ENCODE measurements around the gene STXBP3.

STXBP3 gene

GRCh38 chr1:108808438-108808837, 62.0 kb downstream of the STXBP3 start:
- DNase-seq: no peak

DNA sequence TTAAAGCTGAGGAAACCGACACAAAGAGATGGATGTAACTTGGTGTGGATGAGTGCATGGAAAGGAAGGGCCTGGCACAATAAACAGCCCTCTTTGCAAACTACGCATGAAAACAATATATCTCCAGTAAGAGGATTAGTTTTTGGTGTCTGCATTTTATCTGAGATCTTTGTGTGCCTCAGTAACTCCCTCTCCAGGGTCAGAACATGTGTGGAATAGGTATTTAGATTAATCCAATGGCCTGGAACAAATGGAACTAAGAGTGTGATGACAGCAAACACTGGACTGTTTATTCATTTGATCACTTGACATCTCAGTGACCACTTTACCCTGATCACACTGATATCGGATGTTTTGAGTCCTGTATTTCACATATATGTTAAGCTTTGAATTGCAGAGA, 65.1 kb downstream of the STXBP3 start:
- no peak for DNase-seq

- DNase-seq: no peak
These were observed 66.9 kb downstream of the STXBP3 start for GRCh38 chr1:108813326-108813725.

DNA sequence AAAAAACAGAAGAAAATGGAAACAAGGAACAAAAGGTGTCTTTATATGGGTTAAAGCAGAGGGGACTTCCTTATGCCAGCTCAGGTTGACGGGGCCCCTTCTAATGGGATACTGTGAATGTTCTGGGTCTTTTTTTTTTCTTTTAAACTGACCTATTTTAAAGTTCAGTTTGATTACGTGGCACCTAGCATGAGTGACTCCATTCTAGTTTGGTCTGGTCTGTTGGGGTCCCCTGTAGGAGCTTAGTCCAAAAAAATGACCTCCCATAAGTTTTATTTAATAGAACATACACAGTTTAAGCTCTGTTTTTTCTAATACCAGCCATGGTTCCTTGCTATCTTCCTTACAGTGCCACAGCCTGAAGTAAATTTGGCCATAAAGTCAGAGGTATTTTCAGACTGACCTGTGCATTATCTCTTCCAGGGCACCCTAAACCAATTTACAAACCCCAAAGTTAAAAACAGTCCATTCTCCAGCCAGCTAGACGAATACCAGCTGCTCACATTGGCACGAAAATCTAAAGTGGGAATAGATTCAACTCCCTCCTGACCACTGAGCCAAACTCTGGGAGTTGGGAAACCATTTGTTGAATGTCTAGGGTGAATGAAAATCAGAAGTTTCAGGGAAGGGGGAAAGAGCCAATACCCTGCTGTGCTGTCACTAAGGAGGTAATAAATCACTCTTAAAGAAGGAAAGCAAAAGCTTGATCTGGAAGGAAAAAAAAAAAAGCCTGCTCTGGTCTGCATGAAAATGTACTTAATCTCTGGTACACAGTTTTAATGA, 68.1 kb downstream of the STXBP3 start:
- DNase-seq: no peak

GRCh38 chr1:108815566-108815965, 69.1 kb downstream of the STXBP3 start:
- DNase-seq: no peak

- DNase-seq: peak; percentile 9 to 19
These were observed 69.8 kb downstream of the STXBP3 start for GRCh38 chr1:108816049-108816893.

DNA sequence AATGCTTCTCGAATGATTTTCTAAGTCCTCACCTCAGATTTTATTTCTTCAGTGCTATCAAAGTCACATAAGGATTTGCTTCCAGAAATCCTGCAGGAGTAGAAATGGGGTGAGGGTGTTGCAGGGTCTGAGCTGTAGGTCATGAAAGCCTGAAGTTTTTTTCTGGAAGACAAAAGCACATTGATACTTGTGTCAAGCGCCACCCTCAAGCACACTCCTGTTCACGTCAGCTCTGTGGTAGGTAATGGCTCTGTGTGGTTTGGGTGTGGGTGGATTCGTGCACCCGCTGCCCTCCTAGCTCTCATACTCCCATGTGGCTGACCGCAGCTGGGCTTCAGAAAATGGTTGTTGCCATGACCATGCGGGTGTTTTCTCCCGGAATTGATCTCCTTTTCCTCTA, 70.5 kb downstream of the STXBP3 start:
- no peak for DNase-seq

DNA sequence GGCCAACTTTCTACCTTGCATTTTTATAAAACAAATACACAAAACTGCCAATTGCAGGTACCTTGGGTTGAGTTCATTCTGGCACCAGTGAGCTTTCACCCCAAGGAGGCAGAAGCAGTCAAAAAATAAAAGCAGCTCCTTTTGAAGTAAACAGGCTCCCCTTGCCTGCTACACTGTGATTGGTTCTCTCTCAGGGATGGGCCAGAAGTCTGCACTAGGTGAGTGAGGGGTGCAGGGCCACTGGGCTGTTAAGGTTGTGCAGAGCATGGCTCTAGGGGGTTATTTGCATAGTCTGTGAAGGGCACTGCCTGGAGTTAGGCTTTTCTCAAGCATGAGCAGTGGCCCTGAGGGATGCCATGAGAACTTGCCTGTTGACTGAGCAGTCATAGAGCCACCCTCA, 71.3 kb downstream of the STXBP3 start:
- DNase-seq: no peak

GRCh38 chr1:108819878-108820277, 73.4 kb downstream of the STXBP3 start:
- no peak for DNase-seq

DNA sequence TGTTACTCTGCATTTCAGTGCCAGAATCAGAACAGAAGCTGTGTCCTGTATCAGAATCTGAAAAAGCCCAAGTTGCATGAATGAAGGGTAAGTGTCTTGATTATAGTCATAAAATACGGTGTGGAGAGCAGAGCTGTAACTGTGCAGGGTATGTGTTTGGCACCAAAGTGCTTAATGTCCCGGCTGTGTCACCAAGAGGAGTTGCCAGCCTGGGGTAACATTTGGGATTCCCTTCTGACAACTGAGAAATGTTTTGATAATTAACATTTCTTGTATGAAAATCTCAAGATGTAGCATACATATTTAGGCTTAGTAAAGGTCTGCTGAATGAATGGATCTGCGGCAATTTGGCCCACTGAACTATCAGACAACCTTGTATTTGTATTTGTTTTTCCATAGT, 77.2 kb downstream of the STXBP3 start:
- no peak for DNase-seq

- no peak for DNase-seq
These were observed 77.6 kb downstream of the STXBP3 start for GRCh38 chr1:108824051-108824450.

DNA sequence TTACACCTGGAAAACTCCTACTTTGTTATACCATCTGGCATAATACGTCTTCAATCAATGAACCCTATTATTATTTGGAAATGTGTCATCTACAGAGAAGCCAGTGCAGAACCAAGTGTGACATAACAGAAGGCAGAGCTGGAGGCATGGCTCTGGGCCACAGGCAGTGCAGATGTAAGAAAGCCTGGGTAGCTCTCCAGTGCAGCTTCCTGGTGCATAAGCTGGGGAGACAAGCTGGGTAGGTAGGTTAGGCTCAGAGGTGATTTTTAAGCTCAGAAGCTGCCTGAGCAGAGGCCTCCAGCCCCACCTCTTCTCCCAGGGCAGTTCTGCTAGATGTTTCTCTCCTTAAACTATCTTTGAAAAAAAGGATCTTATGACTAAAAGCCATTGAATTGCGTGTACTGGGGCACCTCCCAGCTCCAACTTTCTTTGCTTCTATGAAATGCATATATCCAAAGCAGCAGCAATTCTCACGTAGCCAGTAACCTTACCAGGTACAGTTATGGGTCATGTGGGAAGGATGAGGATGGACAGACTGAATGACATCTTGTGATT, 79.7 kb downstream of the STXBP3 start:
- DNase-seq: no peak

- DNase-seq: peak in 1 of 2 donors; percentile 60
These were observed 81.8 kb downstream of the STXBP3 start for GRCh38 chr1:108828074-108828961.

GRCh38 chr1:108829498-108829916, 83.0 kb downstream of the STXBP3 start:
- DNase-seq: no peak

DNA sequence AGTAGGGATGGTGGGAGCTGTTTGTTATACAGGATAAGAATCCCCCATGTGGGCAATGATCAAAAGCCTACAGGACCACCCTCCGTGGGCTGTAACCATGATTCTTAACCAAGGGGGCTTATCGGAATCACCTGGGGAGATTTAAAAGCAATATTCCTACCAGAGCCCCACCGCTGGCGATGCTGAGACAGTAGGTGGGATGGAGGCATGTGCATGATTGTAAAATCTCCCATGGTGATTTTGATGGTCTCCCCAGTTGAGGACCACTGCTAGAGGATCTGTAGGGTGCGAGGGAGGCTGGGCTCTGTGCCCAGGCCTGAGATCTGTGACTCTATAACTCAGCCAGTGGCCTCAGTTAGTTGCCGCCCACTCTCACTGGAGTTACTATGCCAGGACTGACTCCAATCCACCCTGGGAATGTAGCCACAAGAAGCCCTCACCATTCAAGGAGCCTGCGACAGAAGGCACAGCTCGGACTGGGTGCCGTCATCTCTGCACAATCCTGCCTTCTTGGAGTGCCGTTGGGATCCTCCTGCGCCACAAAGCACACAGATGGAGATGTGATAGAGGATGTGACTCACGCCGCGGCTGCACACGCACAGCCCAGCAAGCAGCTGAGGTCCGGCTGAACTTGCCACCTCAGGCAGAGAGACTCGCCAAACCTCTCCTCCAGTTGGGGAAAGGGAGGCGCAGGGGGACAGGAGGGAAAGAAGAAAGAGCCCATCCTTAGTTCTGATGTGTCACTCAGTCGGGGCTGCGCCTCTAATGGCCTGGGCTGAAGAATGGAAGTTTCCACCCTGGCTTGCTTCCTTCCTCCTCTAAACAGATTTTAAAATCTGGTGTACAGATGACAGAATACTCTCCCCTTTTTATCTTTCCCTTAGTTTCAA, 83.9 kb downstream of the STXBP3 start:
- DNase-seq: peak in 1 of 2 donors; percentile 41

GRCh38 chr1:108831225-108831624, 84.8 kb downstream of the STXBP3 start:
- no peak for DNase-seq

- no peak for DNase-seq
These were observed 86.5 kb downstream of the STXBP3 start for GRCh38 chr1:108832929-108833328.

GRCh38 chr1:108841703-108842102, 95.2 kb downstream of the STXBP3 start:
- DNase-seq: no peak

GRCh38 chr1:108842525-108843181, 96.2 kb downstream of the STXBP3 start:
- DNase-seq: no peak

DNA sequence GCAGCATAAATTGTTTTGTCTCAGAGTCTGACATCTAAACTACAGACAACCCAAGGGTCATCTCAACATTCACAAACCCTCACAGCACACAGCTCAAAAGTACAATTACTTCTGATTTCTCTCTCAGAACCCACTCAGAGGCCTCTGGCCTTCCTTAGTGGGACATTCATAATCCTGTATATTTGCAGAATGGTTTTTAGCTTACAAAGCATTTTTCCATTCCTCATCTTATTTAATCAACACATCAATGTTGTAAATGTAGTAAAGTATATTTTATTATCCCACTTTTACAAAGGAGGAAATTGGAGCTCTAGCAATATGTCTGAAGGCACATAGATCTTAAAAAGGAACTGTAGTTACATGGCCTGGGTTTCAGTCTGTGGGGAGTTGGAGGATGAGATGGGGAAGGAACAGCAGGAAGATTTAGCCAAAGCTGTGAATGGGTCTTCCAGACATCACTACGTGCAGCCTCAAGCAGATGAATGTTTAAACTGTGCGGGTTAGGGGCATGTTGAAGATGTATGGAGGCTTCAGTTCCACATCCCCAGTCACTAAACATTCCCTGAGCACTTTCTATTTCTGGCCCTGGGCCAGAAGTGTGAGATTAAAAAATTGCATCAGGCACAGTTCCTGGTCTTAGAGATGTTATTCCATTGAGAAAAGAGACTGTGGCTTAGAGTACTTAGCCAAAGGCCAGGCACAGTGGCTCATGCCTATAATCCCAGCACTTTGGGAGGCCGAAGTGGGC, 97.1 kb downstream of the STXBP3 start:
- no peak for DNase-seq
